MM.1S (cell line): ENCODE measurements around the gene TP53TG5.

Experiments
- DNase-seq: peaks from one replicate; pipeline ENCODE4 v3.0.0-alpha.2; 2015
- H2AFZ ChIP-seq: fragments of 300-600 bp; sonication (generic); 2 replicates; pipeline ENCODE4 v1.6.0; 2016; ENCODE audit warnings: antibody characterized with exemption, low read length
- H3F3A ChIP-seq: fragments of 300-600 bp; sonication (generic); 2 replicates; pipeline ENCODE4 v1.6.1; 2016; ENCODE audit warnings: mild to moderate bottlenecking, antibody characterized with exemption, low read length, moderate library complexity, mixed read lengths; ENCODE audit not compliant: insufficient read depth
- H3K27ac ChIP-seq: fragments of 300-600 bp; sonication (generic); 2 replicates; pipeline ENCODE4 v1.5.1; 2016; ENCODE audit warnings: mild to moderate bottlenecking, low read length
- H3K27me3 ChIP-seq: fragments of 300-600 bp; sonication (generic); replicated peaks from 2 replicates; pipeline ENCODE4 v1.6.0; 2016; ENCODE audit warnings: low read length; ENCODE audit not compliant: insufficient read depth
- H3K36me3 ChIP-seq: fragments of 300-600 bp; sonication (generic); replicated peaks from 2 replicates; pipeline ENCODE4 v1.6.1; 2016; ENCODE audit warnings: mild to moderate bottlenecking, low read length, mixed read lengths; ENCODE audit not compliant: insufficient read depth
- H3K4me1 ChIP-seq: fragments of 300-600 bp; sonication (generic); 2 replicates; pipeline ENCODE4 v1.6.1; 2016; ENCODE audit warnings: low read length, mixed read lengths
- H3K4me2 ChIP-seq: fragments of 300-600 bp; sonication (generic); 2 replicates; pipeline ENCODE4 v1.6.0; 2016; ENCODE audit warnings: low read depth, low read length
- H3K4me3 ChIP-seq: fragments of 300-600 bp; sonication (generic); 2 replicates; pipeline ENCODE4 v1.5.1; 2016; ENCODE audit warnings: low read length, mixed read lengths
- H3K79me2 ChIP-seq: fragments of 300-600 bp; sonication (generic); 2 replicates; pipeline ENCODE4 v1.6.1; 2016; ENCODE audit warnings: mixed run types, low read length, mixed read lengths
- H3K9ac ChIP-seq: fragments of 300-600 bp; sonication (generic); 2 replicates; pipeline ENCODE4 v1.6.1; 2016; ENCODE audit warnings: low read length, mixed read lengths
- H3K9me2 ChIP-seq: fragments of 300-600 bp; sonication (generic); replicated peaks from 2 replicates; pipeline ENCODE4 v1.6.1; 2016; ENCODE audit warnings: mild to moderate bottlenecking, low read length, mixed read lengths; ENCODE audit not compliant: insufficient read depth
- H3K9me3 ChIP-seq: fragments of 300-600 bp; sonication (generic); replicated peaks from 2 replicates; pipeline ENCODE4 v1.6.1; 2016; ENCODE audit warnings: mild to moderate bottlenecking, low read length, mixed read lengths; ENCODE audit not compliant: insufficient read depth
- H4K20me1 ChIP-seq: fragments of 300-600 bp; sonication (generic); 2 replicates; pipeline ENCODE4 v1.6.1; 2016; ENCODE audit warnings: mild to moderate bottlenecking, low read length, moderate library complexity, mixed read lengths; ENCODE audit not compliant: insufficient read depth
- CTCF ChIP-seq: fragments of 300-600 bp; sonication (generic); IDR thresholded peaks from 2 replicates; pipeline ENCODE4 v1.5.1; 2016; ENCODE audit warnings: antibody characterized with exemption, low read length, mixed read lengths
- EZH2 ChIP-seq: fragments of 300-600 bp; sonication (generic); optimal IDR thresholded peaks from 2 replicates; pipeline ENCODE3; 2017; ENCODE audit warnings: low read depth, mild to moderate bottlenecking, antibody characterized with exemption, low read length, mixed read lengths
- EZH2phosphoT487 ChIP-seq: fragments of 300-600 bp; sonication (generic); IDR thresholded peaks from 2 replicates; pipeline ENCODE4 v1.6.1; 2018; ENCODE audit warnings: antibody characterized with exemption, low read length

Gene TP53TG5

GRCh38 chr20:45340236-45340847 lies 37.8 kb downstream of the TP53TG5 start:
- TF ChIP-seq CTCF: no peak
- TF ChIP-seq EZH2phosphoT487: no peak
- TF ChIP-seq EZH2: no peak
- Histone ChIP-seq H3K9ac (no peak overlapping the region), H3K4me2 (peak overlapping the region; percentile 18; the same call in 1 of the 2 replicates), H3K4me3 (no peak overlapping the region), H3K27ac (no peak overlapping the region), H3K4me1 (peaks cover 21% of the 10 kb centered on the region), H3K79me2 (peaks cover 4% of the 10 kb centered on the region; the same call in 1 of the 2 replicates), H3F3A (peaks cover 5% of the 10 kb centered on the region; the same call in 1 of the 2 replicates), H3K9me2 (no peaks in the 10 kb centered on the region), H3K27me3 (no peaks in the 10 kb centered on the region), H4K20me1 (no peaks in the 10 kb centered on the region), H3K36me3 (no peaks in the 10 kb centered on the region), H2AFZ (no peak overlapping the region), H3K9me3 (no peaks in the 10 kb centered on the region)
- peak; percentile 39 for DNase-seq

- no peak overlapping the region for H2AFZ ChIP-seq
- no peaks in the 10 kb centered on the region for H3K36me3 ChIP-seq
- H3K4me1 ChIP-seq: peaks cover 21% of the 10 kb centered on the region
- no peaks in the 10 kb centered on the region for H3K9me3 ChIP-seq
- H3K79me2 ChIP-seq: peaks cover 4% of the 10 kb centered on the region; the same call in 1 of the 2 replicates
- no peak overlapping the region for H3K9ac ChIP-seq
- no peaks in the 10 kb centered on the region for H3K9me2 ChIP-seq
- peaks cover 5% of the 10 kb centered on the region; the same call in 1 of the 2 replicates for H3F3A ChIP-seq
- H3K4me2 ChIP-seq: peak overlapping the region; percentile 18; the same call in 1 of the 2 replicates
- TF ChIP-seq EZH2: no peak
- H3K4me3 ChIP-seq: no peak overlapping the region
- no peak for DNase-seq
- H3K27me3 ChIP-seq: no peaks in the 10 kb centered on the region
- no peaks in the 10 kb centered on the region for H4K20me1 ChIP-seq
- H3K27ac ChIP-seq: no peak overlapping the region
Observed at GRCh38 chr20:45339799-45340198, 38.3 kb downstream of the TP53TG5 start.

GRCh38 chr20:45339084-45339483 lies 39.0 kb downstream of the TP53TG5 start:
- TF ChIP-seq EZH2phosphoT487 (no peak), EZH2 (no peak), CTCF (no peak)
- no peak overlapping the region for H3K27ac ChIP-seq
- no peaks in the 10 kb centered on the region for H3K27me3 ChIP-seq
- H3K4me3 ChIP-seq: no peak overlapping the region
- H3K9ac ChIP-seq: no peak overlapping the region
- H3K9me2 ChIP-seq: no peaks in the 10 kb centered on the region
- H3K36me3 ChIP-seq: no peaks in the 10 kb centered on the region
- H3K4me2 ChIP-seq: no peak overlapping the region
- peaks cover 21% of the 10 kb centered on the region for H3K4me1 ChIP-seq
- no peaks in the 10 kb centered on the region for H4K20me1 ChIP-seq
- no peak overlapping the region for H2AFZ ChIP-seq
- peaks cover 5% of the 10 kb centered on the region; the same call in 1 of the 2 replicates for H3F3A ChIP-seq
- no peaks in the 10 kb centered on the region for H3K79me2 ChIP-seq
- no peak for DNase-seq
- H3K9me3 ChIP-seq: no peaks in the 10 kb centered on the region
